Measurements from ENCODE around the gene LGALS3BP. TPM values are rescaled to one million over a fixed set of nuclear protein-coding genes. Genes with fewer than 3 reads are reported as not detected.

The LGALS3BP gene
- total and polyA plus RNA-seq, 2 donors (not counting 1 experiment from before 2014, with no cell fraction given) = 1.8 to 7.5 TPM

- CTCF ChIA-PET = interaction anchor here (0.5 to 2.1 kb wide), 3 partner anchors 27 to 373 kb away, joined by 3 to 4 read pairs (median 3); no protein-coding TSS in a partner anchor
- Histone ChIP-seq H2AFZ (ENCODE audit: insufficient read depth, low read depth, low read length, poor library complexity, severe bottlenecking) (no peak overlapping the region), H3K4me1 (ENCODE audit: control insufficient read depth in 2 of 2, insufficient read depth in 2 of 2, low read length in 2 of 2) (peaks cover 12 to 14% of the 10 kb centered on the region in 2 donors), H4K20me1 (ENCODE audit: control insufficient read depth, insufficient read depth, low read length, poor library complexity, severe bottlenecking) (no peaks in the 10 kb centered on the region), H3K9ac (ENCODE audit: low read length) (no peak overlapping the region), H3K4me3 (ENCODE audit: control extremely low read depth in 1 of 5, extremely low read depth in 1 of 5, insufficient read depth in 1 of 5, low read depth in 2 of 5, low read length in 4 of 5) (no peak overlapping the region), H3K27ac (ENCODE audit: low read length in 2 of 2) (no peak overlapping the region), H3K79me2 (ENCODE audit: control insufficient read depth, insufficient read depth, low read length) (no peaks in the 10 kb centered on the region), H3K27me3 (replicated peaks in 1 of 4; ENCODE audit: control extremely low read depth in 1 of 4, control insufficient read depth in 3 of 4, insufficient read depth in 4 of 4, low read length in 3 of 4) (peaks cover 0 to 36% (median 17%) of the 10 kb centered on the region in 4 experiments), H3K9me3 (ENCODE audit: control extremely low read depth in 1 of 3, control insufficient read depth in 2 of 3, insufficient read depth in 1 of 3, low read length in 2 of 3) (peaks cover 1 to 5% (median 3%) of the 10 kb centered on the region in 3 donors), H3K36me3 (replicated peaks in 1 of 2; ENCODE audit: control extremely low read depth in 1 of 2, control insufficient read depth in 1 of 2, extremely low read depth in 1 of 2, insufficient read depth in 2 of 2, low read length in 1 of 2) (no peaks in the 10 kb centered on the region), H3K4me2 (replicated peaks; ENCODE audit: low read depth, low read length, poor library complexity, severe bottlenecking) (no peak overlapping the region)
- ATAC-seq (ENCODE audit: low read depth) (no peak), DNase-seq (no peak)
- H3K27ac Mint-ChIP-seq = no peak overlapping the region
- H3K27me3 Mint-ChIP-seq = peaks cover 63% of the 10 kb centered on the region
- POLR2A ChIA-PET = no interaction called here
- peaks cover 9% of the 10 kb centered on the region for H3K4me1 Mint-ChIP-seq
- H3K4me3 Mint-ChIP-seq = no peak overlapping the region
- 92% methylated on average over 1 of the region's 2 CpGs for WGBS (ENCODE audit: insufficient coverage)
- TF ChIP-seq, protein P1, sequence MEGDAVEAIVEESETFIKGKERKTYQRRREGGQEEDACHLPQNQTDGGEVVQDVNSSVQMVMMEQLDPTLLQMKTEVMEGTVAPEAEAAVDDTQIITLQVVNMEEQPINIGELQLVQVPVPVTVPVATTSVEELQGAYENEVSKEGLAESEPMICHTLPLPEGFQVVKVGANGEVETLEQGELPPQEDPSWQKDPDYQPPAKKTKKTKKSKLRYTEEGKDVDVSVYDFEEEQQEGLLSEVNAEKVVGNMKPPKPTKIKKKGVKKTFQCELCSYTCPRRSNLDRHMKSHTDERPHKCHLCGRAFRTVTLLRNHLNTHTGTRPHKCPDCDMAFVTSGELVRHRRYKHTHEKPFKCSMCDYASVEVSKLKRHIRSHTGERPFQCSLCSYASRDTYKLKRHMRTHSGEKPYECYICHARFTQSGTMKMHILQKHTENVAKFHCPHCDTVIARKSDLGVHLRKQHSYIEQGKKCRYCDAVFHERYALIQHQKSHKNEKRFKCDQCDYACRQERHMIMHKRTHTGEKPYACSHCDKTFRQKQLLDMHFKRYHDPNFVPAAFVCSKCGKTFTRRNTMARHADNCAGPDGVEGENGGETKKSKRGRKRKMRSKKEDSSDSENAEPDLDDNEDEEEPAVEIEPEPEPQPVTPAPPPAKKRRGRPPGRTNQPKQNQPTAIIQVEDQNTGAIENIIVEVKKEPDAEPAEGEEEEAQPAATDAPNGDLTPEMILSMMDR (IDR thresholded peaks at IDR 0.05) = no peak
- no peak for TF ChIP-seq EZH2 (IDR thresholded peaks at IDR 0.05; ENCODE audit: borderline replicate concordance, insufficient read depth, low read depth, low read length, poor library complexity, severe bottlenecking)
- no peaks in the 10 kb centered on the region for H3K9me3 Mint-ChIP-seq (ENCODE audit: insufficient read depth)
- intact Hi-C loops (cut with micrococcal nuclease) = no loop called here
Observed at GRCh38 chr17:79020631-79021301, 41.0 kb upstream of the LGALS3BP start.
